GM18907 (cell line): ENCODE data around the gene C12orf54.
A peak's percentile ranks its signal among the peaks of the same experiment; 100 is the strongest.
"Not testable (repeated sequence)": the region's sequence is repeated elsewhere in the genome, so short reads cannot be mapped to it uniquely, and the experiment has no call there.

Experiments
- ATAC-seq: cut with Tn5 transposase; IDR thresholded peaks from one replicate; pipeline ENCODE4 v1.9.1; 2021; ENCODE audit warnings: mild to moderate bottlenecking, moderate library complexity; ENCODE audit not compliant: unreplicated experiment

The C12orf54 gene

GRCh38 chr12:48508987-48509386, 26.7 kb downstream of the C12orf54 start:
- ATAC-seq = no peak

- no peak for ATAC-seq
Observed at GRCh38 chr12:48510111-48510510, 27.8 kb downstream of the C12orf54 start.

GRCh38 chr12:48512855-48513254, 30.6 kb downstream of the C12orf54 start:
- peak; percentile 89 for ATAC-seq

- no peak for ATAC-seq
Observed at GRCh38 chr12:48514728-48515127, 32.4 kb downstream of the C12orf54 start.

- not testable (repeated sequence) for ATAC-seq
Observed at GRCh38 chr12:48520381-48520780, 38.1 kb downstream of the C12orf54 start.

GRCh38 chr12:48525332-48525731, 43.0 kb downstream of the C12orf54 start, which contains the start of gene OR8S1:
Gene OR8S1, plus strand, starts transcription at chr12:48525632. Its CDS starts 0 bp downstream, at chr12:48525632.
- ATAC-seq = no peak

- ATAC-seq = no peak
Observed at GRCh38 chr12:48527891-48528670, 45.8 kb downstream of the C12orf54 start.

GRCh38 chr12:48532601-48533000, 50.3 kb downstream of the C12orf54 start:
- no peak for ATAC-seq

- no peak for ATAC-seq
Observed at GRCh38 chr12:48536602-48537001, 54.3 kb downstream of the C12orf54 start.

- ATAC-seq = no peak
Observed at GRCh38 chr12:48542300-48542928, 60.1 kb downstream of the C12orf54 start.

- no peak for ATAC-seq
Observed at GRCh38 chr12:48545833-48546469, 63.7 kb downstream of the C12orf54 start.
